Hematopoietic multipotent progenitor cell treated with erythropoietin and hydrocortisone succinate and interleukin-3 and kit ligand, for 15 days (in vitro differentiated cells): ENCODE data around the gene AGAP9.
"Not testable (repeated sequence)": the region's sequence is repeated elsewhere in the genome, so short reads cannot be mapped to it uniquely, and the experiment has no call there.

Experiments used
- DNase-seq: peaks from one replicate; pipeline ENCODE4 v3.0.0-alpha.2; 2015; ENCODE audit warnings: low spot score

Gene AGAP9

GRCh38 chr10:47457528-47457820 is 66.0 kb downstream of the AGAP9 start:
- no peak for DNase-seq

- no peak for DNase-seq
Observed at GRCh38 chr10:47456794-47457527, 66.5 kb downstream of the AGAP9 start.

- DNase-seq = no peak
Observed at GRCh38 chr10:47456079-47456785, 67.2 kb downstream of the AGAP9 start.

GRCh38 chr10:47455350-47456078 is 67.9 kb downstream of the AGAP9 start:
- not testable (repeated sequence) for DNase-seq

- DNase-seq = no peak
Observed at GRCh38 chr10:47454780-47455058, 68.7 kb downstream of the AGAP9 start.

GRCh38 chr10:47454008-47454779 is 69.2 kb downstream of the AGAP9 start:
- DNase-seq = no peak

GRCh38 chr10:47453141-47454007 is 70.1 kb downstream of the AGAP9 start:
- no peak for DNase-seq

GRCh38 chr10:47452495-47453140 is 70.8 kb downstream of the AGAP9 start:
- no peak for DNase-seq

GRCh38 chr10:47451998-47452494 is 71.4 kb downstream of the AGAP9 start:
- no peak for DNase-seq
